Measurements from ENCODE around the gene GMDS.

DNA sequence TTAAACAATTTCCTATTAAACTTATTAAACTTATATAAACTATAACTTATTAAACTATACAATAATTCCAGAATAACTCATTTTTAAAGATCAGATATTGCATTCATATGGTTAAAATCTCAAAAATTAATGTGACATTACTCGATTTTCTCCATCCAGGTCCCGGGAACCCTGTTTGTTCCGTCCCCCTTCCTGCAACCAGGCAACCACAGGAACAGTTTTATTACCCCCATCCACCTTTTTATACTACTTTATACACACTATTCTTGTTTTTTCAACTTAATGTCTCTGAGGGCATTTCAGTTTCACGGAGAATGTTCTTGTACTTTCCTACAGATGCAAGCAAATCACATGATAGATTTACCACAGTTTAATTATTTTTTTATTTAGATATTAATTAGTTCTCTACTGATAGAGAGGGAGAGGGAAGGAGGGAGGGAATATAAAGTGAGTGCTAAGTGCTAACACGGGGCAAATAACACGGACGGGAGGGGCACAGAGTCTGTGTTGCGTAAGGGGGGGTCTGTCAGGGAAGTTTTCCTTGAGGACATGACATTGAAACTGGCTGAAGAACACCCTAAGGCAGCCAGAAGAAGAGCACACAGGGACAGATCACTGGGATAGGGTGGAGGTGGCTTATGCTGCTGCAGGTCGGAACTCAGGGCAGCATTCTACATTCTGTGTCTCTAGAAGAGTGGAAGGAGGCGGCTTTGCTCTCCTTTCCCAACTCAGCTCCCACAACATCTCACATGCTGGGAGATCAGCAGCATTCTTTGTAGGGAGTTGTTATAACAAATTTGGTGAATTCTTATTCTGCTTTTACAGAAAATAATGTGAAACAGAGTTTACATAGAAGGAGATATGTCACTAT is 410.5 kb downstream of the GMDS start:
- no peak for TF ChIP-seq EZH2 (IDR thresholded peaks at IDR 0.05; ENCODE audit: low read length, missing control alignments)
- TF ChIP-seq, protein P1, sequence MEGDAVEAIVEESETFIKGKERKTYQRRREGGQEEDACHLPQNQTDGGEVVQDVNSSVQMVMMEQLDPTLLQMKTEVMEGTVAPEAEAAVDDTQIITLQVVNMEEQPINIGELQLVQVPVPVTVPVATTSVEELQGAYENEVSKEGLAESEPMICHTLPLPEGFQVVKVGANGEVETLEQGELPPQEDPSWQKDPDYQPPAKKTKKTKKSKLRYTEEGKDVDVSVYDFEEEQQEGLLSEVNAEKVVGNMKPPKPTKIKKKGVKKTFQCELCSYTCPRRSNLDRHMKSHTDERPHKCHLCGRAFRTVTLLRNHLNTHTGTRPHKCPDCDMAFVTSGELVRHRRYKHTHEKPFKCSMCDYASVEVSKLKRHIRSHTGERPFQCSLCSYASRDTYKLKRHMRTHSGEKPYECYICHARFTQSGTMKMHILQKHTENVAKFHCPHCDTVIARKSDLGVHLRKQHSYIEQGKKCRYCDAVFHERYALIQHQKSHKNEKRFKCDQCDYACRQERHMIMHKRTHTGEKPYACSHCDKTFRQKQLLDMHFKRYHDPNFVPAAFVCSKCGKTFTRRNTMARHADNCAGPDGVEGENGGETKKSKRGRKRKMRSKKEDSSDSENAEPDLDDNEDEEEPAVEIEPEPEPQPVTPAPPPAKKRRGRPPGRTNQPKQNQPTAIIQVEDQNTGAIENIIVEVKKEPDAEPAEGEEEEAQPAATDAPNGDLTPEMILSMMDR (conservative IDR thresholded peaks at IDR 0.05 in 1 of 2, IDR thresholded peaks at IDR 0.05 in 1 of 2; ENCODE audit: low read depth in 1 of 2, low read length in 2 of 2), result no peak

Data from fibroblast of lung (primary cell).